ENCODE data around the gene LIMK1. TPM values are rescaled to one million over a fixed set of nuclear protein-coding genes. Genes with fewer than 3 reads are reported as not detected.

LIMK1 gene
- total and polyA plus RNA-seq, 4 donors = 0.63 to 4.1 (median 3.4) TPM

DNA sequence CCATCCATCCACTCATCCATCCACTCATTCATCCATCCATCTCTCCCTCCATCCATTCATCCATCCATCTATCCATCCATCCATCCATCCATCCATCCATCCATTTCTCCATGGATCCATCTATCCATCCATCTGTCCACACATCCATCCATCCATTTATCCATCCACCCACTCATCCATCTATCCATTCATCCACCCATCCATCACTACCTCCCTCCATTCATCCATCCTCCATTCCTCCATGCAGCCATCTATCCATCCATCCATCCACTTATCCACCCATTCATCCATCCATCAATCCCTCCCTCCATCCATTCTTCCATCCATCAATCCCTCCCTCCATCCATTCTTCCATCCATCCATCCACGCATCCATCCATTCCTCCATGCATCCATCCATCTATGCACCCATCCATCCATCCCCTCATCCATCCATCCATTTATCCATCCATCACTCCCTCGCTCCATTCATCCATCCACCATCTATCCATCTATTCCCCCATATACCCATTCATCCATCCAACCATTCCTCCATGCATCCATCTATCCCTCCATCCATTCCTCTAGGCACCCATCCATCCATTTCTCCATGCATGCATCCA, 34.5 kb upstream of the LIMK1 start:
- DNase-seq (ENCODE audit: low spot score) = no peak
- Histone ChIP-seq H3K4me3 (ENCODE audit: low read depth in 1 of 3, low read length in 3 of 3) (no peak overlapping the region), H3K9me3 (ENCODE audit: control insufficient read depth in 4 of 4, low read length in 3 of 4) (no peaks in the 10 kb centered on the region), H3K4me1 (ENCODE audit: control insufficient read depth in 4 of 4, insufficient read depth in 4 of 4, low read length in 3 of 4) (no peaks in the 10 kb centered on the region), H3K27ac (ENCODE audit: low read depth in 1 of 2, low read length in 2 of 2) (no peak overlapping the region), H3K27me3 (ENCODE audit: control insufficient read depth in 4 of 4, insufficient read depth in 4 of 4, low read length in 3 of 4) (no peaks in the 10 kb centered on the region), H3K36me3 (ENCODE audit: control insufficient read depth in 4 of 4, insufficient read depth in 3 of 4, low read depth in 1 of 4, low read length in 3 of 4) (peaks cover 0 to 9% (median under 1%) of the 10 kb centered on the region in 4 donors), H3K9ac (ENCODE audit: low read depth in 1 of 2, low read length in 2 of 2) (no peak overlapping the region)
- WGBS = 92% methylated on average over 2 of the region's 2 CpGs
- TF ChIP-seq, protein P1, sequence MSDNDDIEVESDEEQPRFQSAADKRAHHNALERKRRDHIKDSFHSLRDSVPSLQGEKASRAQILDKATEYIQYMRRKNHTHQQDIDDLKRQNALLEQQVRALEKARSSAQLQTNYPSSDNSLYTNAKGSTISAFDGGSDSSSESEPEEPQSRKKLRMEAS (IDR thresholded peaks at IDR 0.05) = no peak
- TF ChIP-seq, protein P2, sequence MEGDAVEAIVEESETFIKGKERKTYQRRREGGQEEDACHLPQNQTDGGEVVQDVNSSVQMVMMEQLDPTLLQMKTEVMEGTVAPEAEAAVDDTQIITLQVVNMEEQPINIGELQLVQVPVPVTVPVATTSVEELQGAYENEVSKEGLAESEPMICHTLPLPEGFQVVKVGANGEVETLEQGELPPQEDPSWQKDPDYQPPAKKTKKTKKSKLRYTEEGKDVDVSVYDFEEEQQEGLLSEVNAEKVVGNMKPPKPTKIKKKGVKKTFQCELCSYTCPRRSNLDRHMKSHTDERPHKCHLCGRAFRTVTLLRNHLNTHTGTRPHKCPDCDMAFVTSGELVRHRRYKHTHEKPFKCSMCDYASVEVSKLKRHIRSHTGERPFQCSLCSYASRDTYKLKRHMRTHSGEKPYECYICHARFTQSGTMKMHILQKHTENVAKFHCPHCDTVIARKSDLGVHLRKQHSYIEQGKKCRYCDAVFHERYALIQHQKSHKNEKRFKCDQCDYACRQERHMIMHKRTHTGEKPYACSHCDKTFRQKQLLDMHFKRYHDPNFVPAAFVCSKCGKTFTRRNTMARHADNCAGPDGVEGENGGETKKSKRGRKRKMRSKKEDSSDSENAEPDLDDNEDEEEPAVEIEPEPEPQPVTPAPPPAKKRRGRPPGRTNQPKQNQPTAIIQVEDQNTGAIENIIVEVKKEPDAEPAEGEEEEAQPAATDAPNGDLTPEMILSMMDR (IDR thresholded peaks at IDR 0.05; ENCODE audit: low read depth, low read length, missing input control) = no peak
- TF ChIP-seq RAD21 (IDR thresholded peaks at IDR 0.05) (no peak), GABPA (IDR thresholded peaks at IDR 0.05 in 1 of 2, conservative IDR thresholded peaks at IDR 0.05 in 1 of 2) (no peak), FOXA2 (IDR thresholded peaks at IDR 0.05) (no peak), SP1 (IDR thresholded peaks at IDR 0.05) (no peak), RXRA (IDR thresholded peaks at IDR 0.05) (no peak), HNF4G (IDR thresholded peaks at IDR 0.05) (no peak), FOXA1 (IDR thresholded peaks at IDR 0.05) (no peak), JUND (IDR thresholded peaks at IDR 0.05) (no peak), TAF1 (conservative IDR thresholded peaks at IDR 0.05) (no peak), YY1 (IDR thresholded peaks at IDR 0.05) (no peak), NR2F2 (IDR thresholded peaks at IDR 0.05) (no peak), HNF4A (conservative IDR thresholded peaks at IDR 0.05) (no peak), EGR1 (IDR thresholded peaks at IDR 0.05; ENCODE audit: low read depth in 2 of 2) (no peak)
- TF ChIP-seq, protein P3, sequence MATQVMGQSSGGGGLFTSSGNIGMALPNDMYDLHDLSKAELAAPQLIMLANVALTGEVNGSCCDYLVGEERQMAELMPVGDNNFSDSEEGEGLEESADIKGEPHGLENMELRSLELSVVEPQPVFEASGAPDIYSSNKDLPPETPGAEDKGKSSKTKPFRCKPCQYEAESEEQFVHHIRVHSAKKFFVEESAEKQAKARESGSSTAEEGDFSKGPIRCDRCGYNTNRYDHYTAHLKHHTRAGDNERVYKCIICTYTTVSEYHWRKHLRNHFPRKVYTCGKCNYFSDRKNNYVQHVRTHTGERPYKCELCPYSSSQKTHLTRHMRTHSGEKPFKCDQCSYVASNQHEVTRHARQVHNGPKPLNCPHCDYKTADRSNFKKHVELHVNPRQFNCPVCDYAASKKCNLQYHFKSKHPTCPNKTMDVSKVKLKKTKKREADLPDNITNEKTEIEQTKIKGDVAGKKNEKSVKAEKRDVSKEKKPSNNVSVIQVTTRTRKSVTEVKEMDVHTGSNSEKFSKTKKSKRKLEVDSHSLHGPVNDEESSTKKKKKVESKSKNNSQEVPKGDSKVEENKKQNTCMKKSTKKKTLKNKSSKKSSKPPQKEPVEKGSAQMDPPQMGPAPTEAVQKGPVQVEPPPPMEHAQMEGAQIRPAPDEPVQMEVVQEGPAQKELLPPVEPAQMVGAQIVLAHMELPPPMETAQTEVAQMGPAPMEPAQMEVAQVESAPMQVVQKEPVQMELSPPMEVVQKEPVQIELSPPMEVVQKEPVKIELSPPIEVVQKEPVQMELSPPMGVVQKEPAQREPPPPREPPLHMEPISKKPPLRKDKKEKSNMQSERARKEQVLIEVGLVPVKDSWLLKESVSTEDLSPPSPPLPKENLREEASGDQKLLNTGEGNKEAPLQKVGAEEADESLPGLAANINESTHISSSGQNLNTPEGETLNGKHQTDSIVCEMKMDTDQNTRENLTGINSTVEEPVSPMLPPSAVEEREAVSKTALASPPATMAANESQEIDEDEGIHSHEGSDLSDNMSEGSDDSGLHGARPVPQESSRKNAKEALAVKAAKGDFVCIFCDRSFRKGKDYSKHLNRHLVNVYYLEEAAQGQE (IDR thresholded peaks at IDR 0.05) = no peak
- TF ChIP-seq, protein P4, sequence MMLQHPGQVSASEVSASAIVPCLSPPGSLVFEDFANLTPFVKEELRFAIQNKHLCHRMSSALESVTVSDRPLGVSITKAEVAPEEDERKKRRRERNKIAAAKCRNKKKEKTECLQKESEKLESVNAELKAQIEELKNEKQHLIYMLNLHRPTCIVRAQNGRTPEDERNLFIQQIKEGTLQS (IDR thresholded peaks at IDR 0.05) = no peak
- TF ChIP-seq, protein P5, sequence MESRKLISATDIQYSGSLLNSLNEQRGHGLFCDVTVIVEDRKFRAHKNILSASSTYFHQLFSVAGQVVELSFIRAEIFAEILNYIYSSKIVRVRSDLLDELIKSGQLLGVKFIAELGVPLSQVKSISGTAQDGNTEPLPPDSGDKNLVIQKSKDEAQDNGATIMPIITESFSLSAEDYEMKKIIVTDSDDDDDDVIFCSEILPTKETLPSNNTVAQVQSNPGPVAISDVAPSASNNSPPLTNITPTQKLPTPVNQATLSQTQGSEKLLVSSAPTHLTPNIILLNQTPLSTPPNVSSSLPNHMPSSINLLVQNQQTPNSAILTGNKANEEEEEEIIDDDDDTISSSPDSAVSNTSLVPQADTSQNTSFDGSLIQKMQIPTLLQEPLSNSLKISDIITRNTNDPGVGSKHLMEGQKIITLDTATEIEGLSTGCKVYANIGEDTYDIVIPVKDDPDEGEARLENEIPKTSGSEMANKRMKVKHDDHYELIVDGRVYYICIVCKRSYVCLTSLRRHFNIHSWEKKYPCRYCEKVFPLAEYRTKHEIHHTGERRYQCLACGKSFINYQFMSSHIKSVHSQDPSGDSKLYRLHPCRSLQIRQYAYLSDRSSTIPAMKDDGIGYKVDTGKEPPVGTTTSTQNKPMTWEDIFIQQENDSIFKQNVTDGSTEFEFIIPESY (IDR thresholded peaks at IDR 0.05) = no peak

All from liver (tissue), 9 donors.